ENCODE results near the gene RHOV.
"Not testable (repeated sequence)": the region's sequence is repeated elsewhere in the genome, so short reads cannot be mapped to it uniquely, and the experiment has no call there.

RHOV gene

GRCh38 chr15:40878785-40879184, 4.8 kb upstream of the RHOV start:
- TF ChIP-seq JUND (IDR thresholded peaks at IDR 0.05; ENCODE audit: low read depth), result 0 out of 2 replicates have a peak, but pooled peaks have one; percentile 25
- DNase-seq (ENCODE audit: low read depth in 1 of 2, low spot score in 1 of 2), result peak in 1 of 2 experiments; percentile 86
- in situ Hi-C loops (cut with HindIII; ENCODE audit: low pct_unique_long_range_greater_than_20kb, low sequenced_read_pairs), result no loop called here

DNA sequence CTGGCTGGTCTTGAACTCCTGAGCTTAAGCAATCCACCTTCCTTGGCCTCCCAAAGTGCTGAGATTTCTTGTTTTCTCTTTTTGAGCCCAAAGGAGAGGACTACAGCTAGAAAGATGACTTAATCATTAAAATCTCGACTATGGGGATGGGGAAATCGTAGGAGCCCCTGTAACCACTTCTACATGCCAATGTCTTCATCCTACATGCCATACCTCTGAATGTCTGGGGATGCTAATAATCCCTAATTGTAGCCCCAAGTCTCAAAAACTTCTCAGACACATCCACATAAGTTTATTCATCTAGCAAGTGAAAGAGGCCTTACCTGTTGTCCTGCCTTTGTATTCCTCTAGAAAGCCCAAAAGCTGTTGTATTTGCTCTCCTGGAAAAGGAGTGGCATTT, 3.7 kb upstream of the RHOV start:
- DNase-seq (ENCODE audit: low read depth in 1 of 2, low spot score in 1 of 2), result no peak
- in situ Hi-C loops (cut with HindIII; ENCODE audit: low pct_unique_long_range_greater_than_20kb, low sequenced_read_pairs), result no loop called here

GRCh38 chr15:40875991-40876730, 2.1 kb upstream of the RHOV start:
- in situ Hi-C loops (cut with HindIII; ENCODE audit: low pct_unique_long_range_greater_than_20kb, low sequenced_read_pairs), result no loop called here
- no peak for DNase-seq (ENCODE audit: low read depth in 1 of 2, low spot score in 1 of 2)
- no peak for TF ChIP-seq JUND (IDR thresholded peaks at IDR 0.05; ENCODE audit: low read depth)

More for the DNA sequence above, 3.7 kb upstream of the RHOV start:
- no peak for TF ChIP-seq JUND (IDR thresholded peaks at IDR 0.05; ENCODE audit: low read depth)

- DNase-seq (ENCODE audit: low read depth in 1 of 2, low spot score in 1 of 2), result peak in 1 of 2 experiments; percentile 45
- in situ Hi-C loops (cut with HindIII; ENCODE audit: low pct_unique_long_range_greater_than_20kb, low sequenced_read_pairs), result no loop called here
- no peak for TF ChIP-seq JUND (IDR thresholded peaks at IDR 0.05; ENCODE audit: low read depth)
Measured at GRCh38 chr15:40872791-40873693, 992 bp downstream of the RHOV start.

DNA sequence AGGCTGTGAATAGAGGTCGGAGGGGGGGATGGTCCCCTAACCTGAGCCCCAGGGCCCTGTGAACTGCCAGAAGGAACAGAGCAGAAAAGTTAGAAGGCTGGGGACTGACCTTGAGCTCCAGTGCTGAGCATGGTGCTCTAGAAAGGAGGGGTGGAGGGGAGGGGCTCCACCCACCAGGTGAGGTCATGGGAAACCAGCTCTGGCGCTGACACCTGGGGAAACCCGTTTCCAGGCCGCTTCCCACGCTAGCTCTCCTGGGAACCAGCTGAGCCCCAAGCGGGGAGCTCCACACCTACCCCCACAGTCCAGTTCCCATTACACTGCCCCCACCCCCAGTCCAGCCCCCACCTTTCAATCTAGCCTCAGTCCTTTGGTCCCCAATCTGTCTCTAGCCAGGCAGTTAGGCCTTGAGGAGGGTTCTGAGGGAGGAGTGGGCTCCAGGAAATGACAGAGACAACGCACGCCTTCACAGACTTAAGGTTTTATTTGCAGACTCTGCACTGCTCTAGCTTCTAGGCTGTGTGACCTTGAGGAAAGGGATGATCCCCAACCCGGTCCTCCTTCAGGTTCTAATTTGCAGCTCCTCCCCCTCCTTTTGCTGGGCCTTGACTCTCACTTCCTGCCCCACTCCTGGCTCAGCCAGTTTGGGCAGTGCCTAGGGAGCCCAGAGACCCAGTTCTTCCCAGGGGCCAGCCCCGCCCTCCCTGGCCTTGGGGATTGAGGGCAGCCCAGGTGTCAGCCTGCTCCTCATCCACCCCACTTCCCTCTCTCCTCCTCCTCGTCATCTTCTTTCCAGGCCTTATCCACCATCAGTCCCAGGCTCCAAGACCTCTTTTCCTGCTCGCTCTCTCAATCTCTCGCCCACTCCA, 2.1 kb downstream of the RHOV start:
- peak; percentile 58 to 98 for DNase-seq (ENCODE audit: low read depth in 1 of 2, low spot score in 1 of 2)
- no peak for TF ChIP-seq JUND (IDR thresholded peaks at IDR 0.05; ENCODE audit: low read depth)
- in situ Hi-C loops (cut with HindIII; ENCODE audit: low pct_unique_long_range_greater_than_20kb, low sequenced_read_pairs), result no loop called here

- no peak for TF ChIP-seq JUND (IDR thresholded peaks at IDR 0.05; ENCODE audit: low read depth)
- in situ Hi-C loops (cut with HindIII; ENCODE audit: low pct_unique_long_range_greater_than_20kb, low sequenced_read_pairs), result no loop called here
- DNase-seq (ENCODE audit: low read depth in 1 of 2, low spot score in 1 of 2), result peak in 1 of 2 experiments; percentile 60
Measured at GRCh38 chr15:40870716-40871115, 3.3 kb downstream of the RHOV start.

DNA sequence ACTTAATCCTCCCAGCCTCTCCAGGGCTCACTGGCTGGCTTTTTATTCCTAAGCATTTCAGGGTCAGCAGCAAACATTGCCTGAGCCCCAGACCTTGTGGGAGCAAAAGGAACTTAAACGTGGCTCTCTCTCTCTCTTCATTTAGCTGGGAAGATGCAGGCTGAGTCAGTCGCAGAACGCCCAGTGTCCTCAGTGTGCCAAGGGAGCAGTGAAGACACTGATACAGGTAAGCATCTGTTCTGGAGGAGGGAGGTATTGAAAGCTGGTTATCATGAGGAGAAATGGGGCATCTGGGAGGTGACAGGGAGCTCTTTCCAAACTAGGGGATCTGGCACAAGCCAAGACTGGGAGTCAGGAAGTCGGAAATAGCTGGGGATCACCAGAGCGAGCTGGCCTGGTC, 4.3 kb downstream of the RHOV start:
- in situ Hi-C loops (cut with HindIII; ENCODE audit: low pct_unique_long_range_greater_than_20kb, low sequenced_read_pairs), result no loop called here
- no peak for TF ChIP-seq JUND (IDR thresholded peaks at IDR 0.05; ENCODE audit: low read depth)

DNA sequence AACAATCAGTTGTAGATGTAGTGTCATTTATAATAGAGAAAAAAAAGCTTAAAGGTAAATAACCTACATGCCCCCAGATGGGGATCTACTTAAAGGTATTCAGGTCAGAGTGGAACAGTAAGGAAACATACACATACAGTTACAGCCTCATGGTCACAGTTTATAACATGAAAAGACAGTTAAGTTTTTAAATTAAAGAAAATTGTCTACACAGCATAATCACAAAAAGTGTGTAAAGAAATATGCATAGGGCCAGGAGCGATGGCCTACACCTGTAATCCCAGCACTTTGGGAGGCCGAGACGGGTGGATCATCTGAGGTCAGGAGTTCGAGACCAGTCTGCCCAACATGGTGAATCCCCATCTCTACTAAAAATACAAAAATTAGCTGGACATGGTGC, 6.8 kb downstream of the RHOV start:
- in situ Hi-C loops (cut with HindIII; ENCODE audit: low pct_unique_long_range_greater_than_20kb, low sequenced_read_pairs), result no loop called here
- DNase-seq (ENCODE audit: low read depth in 1 of 2, low spot score in 1 of 2), result no peak
- TF ChIP-seq JUND (IDR thresholded peaks at IDR 0.05; ENCODE audit: low read depth), result no peak

More for the DNA sequence above, 4.3 kb downstream of the RHOV start:
- peak in 1 of 2 experiments; percentile 41 for DNase-seq (ENCODE audit: low read depth in 1 of 2, low spot score in 1 of 2)

- DNase-seq (ENCODE audit: low read depth in 1 of 2, low spot score in 1 of 2), result no peak
- no peak for TF ChIP-seq JUND (IDR thresholded peaks at IDR 0.05; ENCODE audit: low read depth)
- in situ Hi-C loops (cut with HindIII; ENCODE audit: low pct_unique_long_range_greater_than_20kb, low sequenced_read_pairs), result no loop called here
Measured at GRCh38 chr15:40863660-40864270, 10.3 kb downstream of the RHOV start.

DNA sequence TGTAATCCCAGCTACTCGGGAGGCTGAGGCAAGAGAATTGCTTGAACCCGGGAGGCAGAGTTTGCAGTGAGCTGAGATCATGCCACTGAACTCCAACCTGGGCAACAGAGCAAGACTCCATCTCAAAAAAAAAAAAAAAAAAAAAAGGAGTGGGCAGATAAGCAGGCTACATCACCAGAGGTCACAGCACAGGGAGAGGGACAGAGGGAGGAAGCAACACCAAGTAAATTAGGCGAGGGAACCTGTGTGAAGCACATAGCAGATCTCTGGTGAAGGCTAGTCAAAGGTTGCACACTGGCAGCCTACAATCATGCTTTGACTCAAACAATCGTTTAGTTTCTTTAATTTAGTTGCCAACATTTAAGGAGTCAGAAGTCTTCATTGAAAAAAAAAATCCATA, 12.9 kb downstream of the RHOV start:
- in situ Hi-C loops (cut with HindIII; ENCODE audit: low pct_unique_long_range_greater_than_20kb, low sequenced_read_pairs); DNase-seq (ENCODE audit: low read depth in 1 of 2, low spot score in 1 of 2): not testable (repeated sequence)

GRCh38 chr15:40859206-40859851, 14.7 kb downstream of the RHOV start:
- in situ Hi-C loops (cut with HindIII; ENCODE audit: low pct_unique_long_range_greater_than_20kb, low sequenced_read_pairs), result no loop called here
- TF ChIP-seq JUND (IDR thresholded peaks at IDR 0.05; ENCODE audit: low read depth), result no peak
- DNase-seq (ENCODE audit: low read depth in 1 of 2, low spot score in 1 of 2), result peak; percentile 42 to 93

Measured in T47D (cell line).